Measurements from ENCODE around the gene PPP1R36. TPM values are rescaled to one million over a fixed set of nuclear protein-coding genes. Genes with fewer than 3 reads are reported as not detected.
A peak's percentile ranks its signal among the peaks of the same experiment; 100 is the strongest.

The PPP1R36 gene
- total RNA-seq, 1 donor: 3.5 TPM

GRCh38 chr14:64503434-64504309 lies 46.1 kb upstream of the PPP1R36 start, which contains the start of gene ZBTB25:
ZBTB25 (minus strand) TSS chr14:64503838; CDS start chr14:64490533, 13,305 bp downstream.
- peak; percentile 93 for DNase-seq (ENCODE audit: low read depth)
- H3K4me3 ChIP-seq (ENCODE audit: low read depth, low read length): peak within 1 kb of the TSS; percentile 95
- TF ChIP-seq CTCF (IDR thresholded peaks at IDR 0.05; ENCODE audit: insufficient read depth, low read depth, low read length): no peak

GRCh38 chr14:64504310-64504896 lies 45.4 kb upstream of the PPP1R36 start, which contains the start of gene ZBTB1:
ZBTB1 (plus strand) TSS chr14:64504770; CDS start chr14:64521505, 16,735 bp downstream.
- TF ChIP-seq CTCF (IDR thresholded peaks at IDR 0.05; ENCODE audit: insufficient read depth, low read depth, low read length): no peak
- H3K4me3 ChIP-seq (ENCODE audit: low read depth, low read length): peak within 1 kb of the TSS; percentile 95
- DNase-seq (ENCODE audit: low read depth): peak; percentile 91

- peak overlapping the region; percentile 95 for H3K4me3 ChIP-seq (ENCODE audit: low read depth, low read length)
- DNase-seq (ENCODE audit: low read depth): peak; percentile 90
- no peak for TF ChIP-seq CTCF (IDR thresholded peaks at IDR 0.05; ENCODE audit: insufficient read depth, low read depth, low read length)
These were observed 44.6 kb upstream of the PPP1R36 start for GRCh38 chr14:64504897-64505794.

- DNase-seq (ENCODE audit: low read depth): peak; percentile 22
- TF ChIP-seq CTCF (IDR thresholded peaks at IDR 0.05; ENCODE audit: insufficient read depth, low read depth, low read length): no peak
These were observed 43.0 kb upstream of the PPP1R36 start for GRCh38 chr14:64506721-64507120.

GRCh38 chr14:64507376-64508156 lies 42.2 kb upstream of the PPP1R36 start:
- DNase-seq (ENCODE audit: low read depth): peak; percentile 52
- H3K4me3 ChIP-seq (ENCODE audit: low read depth, low read length): peak overlapping the region; percentile 95
- no peak for TF ChIP-seq CTCF (IDR thresholded peaks at IDR 0.05; ENCODE audit: insufficient read depth, low read depth, low read length)

More at GRCh38 chr14:64506721-64507120, 43.0 kb upstream of the PPP1R36 start:
- H3K4me3 ChIP-seq (ENCODE audit: low read depth, low read length): peak overlapping the region; percentile 95
